Epithelial cell of esophagus (primary cell): ENCODE data around the gene IRAG1.

ENCODE experiments used
- DNase-seq: peaks from one replicate; pipeline ENCODE4 v3.0.0; 2010; ENCODE audit warnings: low read depth
- H3K4me3 ChIP-seq: 2 replicates; pipeline ENCODE4 v1.5.1; 2011; ENCODE audit warnings: mild to moderate bottlenecking, low read length, control low read depth
- TF ChIP-seq, protein P1 (sequence below): IDR thresholded peaks from 2 replicates; pipeline ENCODE4 v1.5.1; 2011; ENCODE audit warnings: low read depth, mild to moderate bottlenecking, low read length, control low read depth, inconsistent platforms; ENCODE audit not compliant: insufficient read depth; ENCODE audit errors: missing control alignments

Gene IRAG1

DNA sequence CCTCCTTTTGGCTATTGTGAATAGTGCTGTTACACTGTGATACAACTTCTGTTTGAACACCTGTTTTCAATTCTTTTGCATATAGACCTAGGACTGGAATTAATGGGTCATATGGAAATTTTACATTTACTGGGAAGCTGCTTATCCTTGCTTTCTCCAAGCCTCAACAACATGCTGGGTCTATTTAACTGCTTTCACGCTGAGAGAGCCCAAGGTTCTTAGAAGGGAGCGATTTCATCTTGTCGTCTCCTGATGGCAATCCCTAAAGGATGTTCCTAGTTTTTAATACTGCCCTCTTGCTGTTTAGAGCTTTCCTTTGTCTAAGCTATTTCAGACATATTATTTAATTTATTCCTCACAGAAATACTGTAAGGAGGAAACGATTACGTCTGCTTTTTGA, 15.5 kb downstream of the IRAG1 start:
- TF ChIP-seq, protein P1, sequence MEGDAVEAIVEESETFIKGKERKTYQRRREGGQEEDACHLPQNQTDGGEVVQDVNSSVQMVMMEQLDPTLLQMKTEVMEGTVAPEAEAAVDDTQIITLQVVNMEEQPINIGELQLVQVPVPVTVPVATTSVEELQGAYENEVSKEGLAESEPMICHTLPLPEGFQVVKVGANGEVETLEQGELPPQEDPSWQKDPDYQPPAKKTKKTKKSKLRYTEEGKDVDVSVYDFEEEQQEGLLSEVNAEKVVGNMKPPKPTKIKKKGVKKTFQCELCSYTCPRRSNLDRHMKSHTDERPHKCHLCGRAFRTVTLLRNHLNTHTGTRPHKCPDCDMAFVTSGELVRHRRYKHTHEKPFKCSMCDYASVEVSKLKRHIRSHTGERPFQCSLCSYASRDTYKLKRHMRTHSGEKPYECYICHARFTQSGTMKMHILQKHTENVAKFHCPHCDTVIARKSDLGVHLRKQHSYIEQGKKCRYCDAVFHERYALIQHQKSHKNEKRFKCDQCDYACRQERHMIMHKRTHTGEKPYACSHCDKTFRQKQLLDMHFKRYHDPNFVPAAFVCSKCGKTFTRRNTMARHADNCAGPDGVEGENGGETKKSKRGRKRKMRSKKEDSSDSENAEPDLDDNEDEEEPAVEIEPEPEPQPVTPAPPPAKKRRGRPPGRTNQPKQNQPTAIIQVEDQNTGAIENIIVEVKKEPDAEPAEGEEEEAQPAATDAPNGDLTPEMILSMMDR: no peak
- DNase-seq: no peak

DNA sequence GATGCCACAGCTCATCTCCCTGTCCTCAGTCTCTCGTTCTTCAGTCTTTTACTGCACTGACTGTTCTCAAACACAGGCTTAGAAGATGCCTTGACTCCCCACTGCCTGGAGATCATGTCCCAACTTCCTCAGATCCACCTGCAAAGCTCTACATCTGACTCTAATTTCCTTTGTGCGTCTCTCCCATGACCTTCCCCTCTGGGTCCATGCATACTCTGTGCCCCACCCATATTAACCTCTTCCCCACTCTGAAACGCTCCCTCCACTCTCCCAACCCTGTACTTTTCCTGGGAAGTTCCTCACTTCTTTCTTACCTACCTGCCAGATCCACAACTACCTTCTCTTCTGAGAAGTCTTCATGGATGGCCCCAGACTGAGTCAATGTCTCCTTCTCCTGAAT, 16.6 kb downstream of the IRAG1 start:
- TF ChIP-seq, protein P1: no peak
- no peak overlapping the region for H3K4me3 ChIP-seq
- DNase-seq: no peak

More for the DNA sequence above, 15.5 kb downstream of the IRAG1 start:
- H3K4me3 ChIP-seq: no peak overlapping the region

DNA sequence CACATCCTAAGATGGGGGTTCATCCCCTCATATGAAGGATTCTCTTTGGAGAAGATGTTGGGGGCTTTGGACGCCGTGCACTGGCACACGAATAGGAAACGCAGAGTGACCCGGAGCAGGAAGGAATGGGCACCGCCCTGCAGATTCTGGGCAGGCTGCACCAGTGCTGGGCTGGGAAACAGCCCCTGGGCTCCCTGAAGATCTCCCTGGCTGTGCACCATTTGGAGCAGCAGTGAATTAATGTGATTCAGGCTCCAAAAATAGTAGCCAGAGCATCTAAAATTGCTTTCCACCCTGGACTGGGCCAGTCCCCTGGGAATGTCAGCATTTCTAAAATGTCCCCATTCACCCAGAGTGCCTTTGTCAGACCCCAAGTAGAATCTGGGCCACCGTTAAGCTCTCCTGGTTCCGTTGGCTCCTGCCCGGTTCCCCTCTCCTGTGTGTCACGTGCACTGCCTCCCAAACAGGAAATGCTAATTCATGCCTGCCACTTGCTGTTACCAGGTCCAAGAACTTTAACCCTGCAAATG, 18.6 kb downstream of the IRAG1 start:
- DNase-seq: no peak
- TF ChIP-seq, protein P1: no peak
- H3K4me3 ChIP-seq: no peak overlapping the region

DNA sequence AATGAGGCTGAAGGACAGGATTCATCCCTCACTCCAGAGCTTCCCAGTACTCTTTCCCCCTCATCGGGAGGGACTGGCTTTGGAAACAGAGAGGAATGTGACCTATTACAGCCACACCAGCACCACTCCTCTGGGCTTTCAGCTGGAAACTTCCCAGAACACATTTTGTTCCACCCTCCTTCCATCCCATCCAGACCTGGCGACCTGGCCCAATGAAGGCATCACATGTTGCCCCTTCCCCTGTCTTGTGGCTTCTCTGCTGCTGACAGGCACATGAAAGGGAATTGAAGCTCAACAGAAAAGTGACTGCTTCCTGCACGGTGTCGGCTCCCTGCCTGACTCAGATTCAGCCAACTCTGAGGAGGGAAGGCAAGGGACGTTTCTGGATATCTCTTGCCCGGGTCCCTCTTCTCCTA, 19.1 kb downstream of the IRAG1 start:
- no peak for DNase-seq
- TF ChIP-seq, protein P1: no peak
- H3K4me3 ChIP-seq: no peak overlapping the region

DNA sequence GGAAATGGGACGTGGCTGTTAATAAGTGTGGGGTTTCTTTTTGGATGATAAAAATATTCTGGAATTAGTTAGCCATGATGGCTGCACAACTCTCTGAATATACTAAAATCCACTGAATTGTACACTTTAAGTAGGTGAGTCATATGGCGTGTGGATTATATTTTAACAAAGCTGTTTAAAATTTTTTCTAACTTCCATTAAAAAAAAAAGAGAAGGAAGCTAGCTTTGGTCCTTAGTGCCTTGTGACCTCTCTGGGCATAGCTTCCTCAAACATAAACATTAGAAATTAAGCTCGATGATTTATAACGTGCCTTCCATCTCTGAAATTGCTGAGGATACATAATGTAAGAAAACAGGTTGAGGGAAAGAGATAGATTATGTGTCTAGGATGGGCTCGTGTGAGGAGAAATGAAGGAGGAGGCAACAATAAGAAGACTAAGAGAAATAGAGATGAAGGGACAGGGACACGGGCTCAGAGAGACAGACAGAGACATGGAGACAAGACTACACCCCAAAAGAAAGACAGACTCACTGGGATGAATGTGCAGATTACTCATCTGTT, 20.0 kb downstream of the IRAG1 start:
- no peak overlapping the region for H3K4me3 ChIP-seq
- DNase-seq: no peak
- TF ChIP-seq, protein P1: no peak

DNA sequence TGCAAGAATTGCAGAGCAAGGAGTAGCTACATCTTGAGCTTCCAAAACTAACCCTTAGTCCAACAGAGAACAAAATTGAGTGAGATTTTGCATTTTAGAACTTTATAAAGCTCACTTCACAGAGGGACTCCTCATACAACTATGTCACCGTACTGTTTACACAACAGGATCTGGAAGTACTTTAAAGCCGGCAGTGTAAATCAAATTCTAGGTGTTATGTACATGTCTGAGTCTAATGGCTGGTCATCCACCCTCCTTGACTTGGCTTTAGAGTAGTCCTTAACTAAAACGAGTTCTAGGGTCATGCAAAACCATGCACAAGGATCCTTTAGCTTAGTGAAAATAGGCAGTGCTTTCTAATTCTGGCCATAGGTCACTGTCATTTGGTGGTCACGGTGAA, 23.5 kb downstream of the IRAG1 start:
- no peak overlapping the region for H3K4me3 ChIP-seq
- TF ChIP-seq, protein P1: no peak
- no peak for DNase-seq

DNA sequence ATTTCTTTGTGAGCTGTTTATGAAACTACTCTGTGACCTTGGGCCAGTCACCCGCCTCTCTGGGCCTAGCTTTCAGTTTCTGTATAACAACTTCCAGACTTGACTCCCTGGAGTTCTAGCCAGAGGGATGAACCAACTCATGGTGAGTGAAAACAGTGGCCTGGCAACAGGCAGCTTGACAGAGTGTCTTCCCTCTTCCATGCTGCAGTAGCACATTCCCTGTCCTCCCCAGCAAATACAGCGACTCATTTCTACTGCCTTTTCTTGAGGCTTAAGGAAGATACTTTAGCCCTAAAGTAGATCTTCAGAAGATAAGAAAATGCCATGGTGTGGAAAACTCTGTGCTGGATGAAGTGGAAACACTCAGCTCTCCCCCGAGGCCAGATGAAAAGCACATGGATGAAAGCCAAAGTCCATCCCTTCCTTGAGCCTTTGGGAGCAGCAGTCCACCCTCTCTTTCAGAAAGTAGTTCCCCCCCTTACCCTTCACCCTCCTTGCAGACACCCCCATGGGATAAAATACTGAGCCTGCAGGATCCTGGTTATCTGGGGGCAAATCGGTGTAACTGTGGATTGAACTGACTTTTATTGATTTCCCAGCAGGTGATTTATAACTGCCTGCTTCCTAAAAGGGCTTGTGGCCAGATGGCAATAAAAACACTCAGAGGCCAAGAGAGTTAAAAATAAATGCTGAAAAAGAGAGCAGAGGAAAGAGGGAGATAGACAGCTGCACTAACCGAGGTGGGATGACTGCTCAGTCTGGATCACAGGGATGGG, 24.1 kb downstream of the IRAG1 start:
- TF ChIP-seq, protein P1: no peak
- DNase-seq: no peak
- no peak overlapping the region for H3K4me3 ChIP-seq
